H9 (cell line): ENCODE results near the gene TRIM21. TPM values are rescaled to one million over a fixed set of nuclear protein-coding genes. Genes with fewer than 3 reads are reported as not detected.

ENCODE experiments used
- DNase-seq: peaks from one replicate; pipeline ENCODE4 v3.0.0-alpha.2; 2017
- H2AFZ ChIP-seq: one replicate; pipeline ENCODE4 v1.6.1; 2013; ENCODE audit warnings: mild to moderate bottlenecking, low read length, control low read depth, moderate library complexity
- H2AK5ac ChIP-seq: 2 replicates; pipeline ENCODE4 v1.6.1; 2013; ENCODE audit warnings: low read length, control low read depth, mixed read lengths; ENCODE audit not compliant: insufficient read length
- H2BK120ac ChIP-seq: one replicate; pipeline ENCODE4 v1.6.1; 2013; ENCODE audit warnings: low read depth, mild to moderate bottlenecking, low read length, control low read depth, inconsistent platforms; ENCODE audit not compliant: poor library complexity, severe bottlenecking
- H2BK12ac ChIP-seq: 2 replicates; pipeline ENCODE4 v1.6.1; 2013; ENCODE audit warnings: low read length, control low read depth, mixed read lengths, low read depth; ENCODE audit not compliant: insufficient read length
- H2BK15ac ChIP-seq: 2 replicates; pipeline ENCODE4 v1.6.1; 2013; ENCODE audit warnings: low read depth, low read length, control low read depth
- H2BK20ac ChIP-seq: one replicate; pipeline ENCODE4 v1.6.1; 2013; ENCODE audit warnings: low read depth, mild to moderate bottlenecking, low read length, control low read depth, inconsistent platforms; ENCODE audit not compliant: poor library complexity, severe bottlenecking
- H2BK5ac ChIP-seq: 2 replicates; pipeline ENCODE4 v1.6.1; 2013; ENCODE audit warnings: low read length, control low read depth, mixed read lengths; ENCODE audit not compliant: insufficient read length
- H3K14ac ChIP-seq: 2 replicates; pipeline ENCODE4 v1.6.1; 2013; ENCODE audit warnings: low read length, control low read depth; ENCODE audit not compliant: insufficient read depth
- H3K18ac ChIP-seq: 2 replicates; pipeline ENCODE4 v1.6.1; 2013; ENCODE audit warnings: low read depth, mild to moderate bottlenecking, mixed read lengths, low read length, control low read depth; ENCODE audit not compliant: insufficient read length
- H3K23ac ChIP-seq: 2 replicates; pipeline ENCODE4 v1.6.1; 2013; ENCODE audit warnings: low read length, control low read depth, mixed read lengths, low read depth; ENCODE audit not compliant: insufficient read length
- H3K23me2 ChIP-seq: 2 replicates; pipeline ENCODE4 v1.6.1; 2013; ENCODE audit warnings: low read depth, mild to moderate bottlenecking, mixed read lengths, low read length, control low read depth; ENCODE audit not compliant: insufficient read length, poor library complexity, severe bottlenecking
- H3K27ac ChIP-seq: 2 replicates; pipeline ENCODE4 v1.5.1; 2013; ENCODE audit warnings: low read length, control low read depth, mixed read lengths, low read depth; ENCODE audit not compliant: insufficient read length
- H3K27me3 ChIP-seq: 2 replicates; pipeline ENCODE4 v1.6.1; 2013; ENCODE audit warnings: low read length, control low read depth, inconsistent platforms; ENCODE audit not compliant: insufficient read depth
- H3K4ac ChIP-seq: 2 replicates; pipeline ENCODE4 v1.6.1; 2013; ENCODE audit warnings: low read depth, mild to moderate bottlenecking, control low read depth, inconsistent platforms, low read length, moderate library complexity
- H3K4me1 ChIP-seq: 2 replicates; pipeline ENCODE4 v1.6.1; 2013; ENCODE audit warnings: low read length, control low read depth, inconsistent platforms; ENCODE audit not compliant: insufficient read depth
- H3K4me2 ChIP-seq: 2 replicates; pipeline ENCODE4 v1.6.1; 2013; ENCODE audit warnings: low read length, control low read depth, mixed read lengths; ENCODE audit not compliant: insufficient read length, insufficient read depth
- H3K56ac ChIP-seq: 2 replicates; pipeline ENCODE4 v1.6.1; 2013; ENCODE audit warnings: low read depth, mild to moderate bottlenecking, mixed read lengths, low read length, control low read depth; ENCODE audit not compliant: insufficient read length
- H3K79me1 ChIP-seq: 2 replicates; pipeline ENCODE4 v1.6.1; 2013; ENCODE audit warnings: low read depth, mild to moderate bottlenecking, moderate library complexity, low read length, control low read depth, inconsistent platforms; ENCODE audit not compliant: insufficient read depth, poor library complexity, severe bottlenecking
- H3K79me2 ChIP-seq: 2 replicates; pipeline ENCODE4 v1.6.1; 2013; ENCODE audit warnings: low read length, control low read depth, inconsistent platforms; ENCODE audit not compliant: insufficient read depth
- H3K9ac ChIP-seq: 2 replicates; pipeline ENCODE4 v1.6.1; 2013; ENCODE audit warnings: low read length, control low read depth, mixed read lengths; ENCODE audit not compliant: insufficient read length; ENCODE audit errors: extremely low read depth
- H3K9me3 ChIP-seq: one replicate; pipeline ENCODE4 v1.6.1; 2013; ENCODE audit warnings: low read depth, low read length, inconsistent platforms; ENCODE audit not compliant: control insufficient read depth
- H3T11ph ChIP-seq: one replicate; pipeline ENCODE4 v1.6.1; 2013; ENCODE audit warnings: mild to moderate bottlenecking, low read length, control low read depth, inconsistent platforms
- H4K20me1 ChIP-seq: one replicate; pipeline ENCODE4 v1.6.1; 2013; ENCODE audit not compliant: control insufficient read depth, insufficient read length, insufficient read depth
- H4K5ac ChIP-seq: 2 replicates; pipeline ENCODE4 v1.6.1; 2013; ENCODE audit warnings: low read depth, mild to moderate bottlenecking, mixed read lengths, low read length, control low read depth; ENCODE audit not compliant: insufficient read length
- H4K8ac ChIP-seq: replicated peaks from 2 replicates; pipeline ENCODE4 v1.6.1; 2013; ENCODE audit warnings: low read length, control low read depth, mixed read lengths, low read depth; ENCODE audit not compliant: insufficient read length
- H4K91ac ChIP-seq: 2 replicates; pipeline ENCODE4 v1.6.1; 2013; ENCODE audit warnings: low read depth, mild to moderate bottlenecking, moderate library complexity, mixed read lengths, low read length, control low read depth; ENCODE audit not compliant: insufficient read length
- H3K27ac Mint-ChIP-seq, 3 experiments: 2 replicates in 2 of 3; 3 replicates in 1 of 3; pipeline ENCODE4 v1.8.0; 2020 to 2021; ENCODE audit warnings: mixed read lengths in 3 of 3, mild to moderate bottlenecking in 1 of 3, moderate library complexity in 1 of 3
- H3K27me3 Mint-ChIP-seq: 2 replicates; pipeline ENCODE4 v1.8.0; 2021; ENCODE audit warnings: low read depth, mild to moderate bottlenecking, moderate library complexity, mixed read lengths
- H3K36me3 Mint-ChIP-seq, 3 experiments: 2 replicates in 2 of 3; 3 replicates in 1 of 3; pipeline ENCODE4 v1.8.0; 2020 to 2021; ENCODE audit warnings: low read depth in 3 of 3, mixed read lengths in 3 of 3; ENCODE audit not compliant: insufficient read depth in 1 of 3
- H3K4me1 Mint-ChIP-seq, 2 experiments: 2 replicates each; pipeline ENCODE4 v1.8.0; 2020; ENCODE audit warnings: mixed read lengths in 2 of 2
- H3K4me3 Mint-ChIP-seq, 2 experiments: 2 replicates in 1 of 2; 3 replicates in 1 of 2; pipeline ENCODE4 v1.8.0; 2020 to 2021; ENCODE audit warnings: mild to moderate bottlenecking in 2 of 2, mixed read lengths in 2 of 2, moderate library complexity in 1 of 2
- H3K9me3 Mint-ChIP-seq, 2 experiments: 2 replicates in 1 of 2; 3 replicates in 1 of 2; pipeline ENCODE4 v1.8.0; 2020; ENCODE audit warnings: mild to moderate bottlenecking in 2 of 2, mixed read lengths in 2 of 2, moderate library complexity in 1 of 2
- WGBS: extraction: QIAGEN DNeasy Blood & Tissue Kit; methylation state at CpG from one replicate; pipeline ENCODE4 v1.1.7; 2013; ENCODE audit warnings: missing lambda C conversion rate, low lambda C conversion rate, mixed read lengths; ENCODE audit not compliant: insufficient read length; ENCODE audit errors: extremely low coverage; 5-methylcytosine and 5-hydroxymethylcytosine counted together
- total RNA-seq: library from RNA; stranded (reverse); gene quantifications from 2 replicates; pipeline ENCODE4 v1.2.1, GENCODE V29; 2021
- TF ChIP-seq, protein P1 (sequence below): fragments of 200-600 bp; sonication (generic); conservative IDR thresholded peaks from 3 replicates; pipeline ENCODE4 v1.8.0; 2021; ENCODE audit warnings: antibody characterized with exemption, mild to moderate bottlenecking

The TRIM21 gene
- total RNA-seq, 1 experiment from 2014 or later = 15.1 TPM

DNA sequence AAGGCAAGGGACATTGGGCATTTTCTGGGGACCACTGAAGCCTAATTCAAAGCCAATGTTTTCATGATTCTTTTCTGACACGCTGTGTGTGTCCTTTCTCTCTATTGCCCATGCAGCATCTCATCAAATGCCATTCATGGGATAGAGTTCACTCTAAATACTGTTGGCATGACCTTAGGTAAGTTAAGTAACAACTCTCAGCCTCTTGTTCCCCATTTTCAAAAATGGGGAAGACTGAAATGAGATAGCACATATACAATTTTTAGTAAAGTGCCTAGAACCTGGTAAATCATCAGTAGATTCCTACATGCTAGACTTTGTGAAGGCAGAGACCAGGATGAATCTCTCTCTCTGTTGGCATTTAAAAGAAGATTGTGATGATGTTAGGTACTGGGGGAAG, 42.9 kb upstream of the TRIM21 start:
- no peak overlapping the region for H4K91ac ChIP-seq

More for the DNA sequence above, 42.9 kb upstream of the TRIM21 start:
- Histone ChIP-seq H3K56ac (no peak overlapping the region), H3K9ac (no peak overlapping the region), H4K8ac (no peak overlapping the region), H2BK120ac (no peak overlapping the region), H2BK12ac (no peak overlapping the region), H3K4ac (no peak overlapping the region), H3K18ac (no peak overlapping the region), H3K23ac (no peak overlapping the region), H3K27ac (no peak overlapping the region), H4K20me1 (no peaks in the 10 kb centered on the region), H2BK20ac (no peak overlapping the region), H3K27me3 (no peaks in the 10 kb centered on the region), H3T11ph (no peak overlapping the region), H4K5ac (no peak overlapping the region), H3K79me2 (no peaks in the 10 kb centered on the region), H2BK15ac (no peak overlapping the region), H3K79me1 (no peaks in the 10 kb centered on the region), H3K9me3 (no peaks in the 10 kb centered on the region), H3K4me2 (no peak overlapping the region), H3K4me1 (no peaks in the 10 kb centered on the region; the same call in none of the 2 replicates), H3K14ac (no peak overlapping the region), H2AFZ (no peak overlapping the region), H2AK5ac (no peak overlapping the region), H3K23me2 (no peaks in the 10 kb centered on the region), H2BK5ac (no peak overlapping the region)
- no peak overlapping the region for H3K27ac Mint-ChIP-seq
- no peak overlapping the region for H3K4me3 Mint-ChIP-seq
- no peaks in the 10 kb centered on the region for H3K36me3 Mint-ChIP-seq
- DNase-seq = no peak
- H3K27me3 Mint-ChIP-seq = no peaks in the 10 kb centered on the region
- TF ChIP-seq, protein P1, sequence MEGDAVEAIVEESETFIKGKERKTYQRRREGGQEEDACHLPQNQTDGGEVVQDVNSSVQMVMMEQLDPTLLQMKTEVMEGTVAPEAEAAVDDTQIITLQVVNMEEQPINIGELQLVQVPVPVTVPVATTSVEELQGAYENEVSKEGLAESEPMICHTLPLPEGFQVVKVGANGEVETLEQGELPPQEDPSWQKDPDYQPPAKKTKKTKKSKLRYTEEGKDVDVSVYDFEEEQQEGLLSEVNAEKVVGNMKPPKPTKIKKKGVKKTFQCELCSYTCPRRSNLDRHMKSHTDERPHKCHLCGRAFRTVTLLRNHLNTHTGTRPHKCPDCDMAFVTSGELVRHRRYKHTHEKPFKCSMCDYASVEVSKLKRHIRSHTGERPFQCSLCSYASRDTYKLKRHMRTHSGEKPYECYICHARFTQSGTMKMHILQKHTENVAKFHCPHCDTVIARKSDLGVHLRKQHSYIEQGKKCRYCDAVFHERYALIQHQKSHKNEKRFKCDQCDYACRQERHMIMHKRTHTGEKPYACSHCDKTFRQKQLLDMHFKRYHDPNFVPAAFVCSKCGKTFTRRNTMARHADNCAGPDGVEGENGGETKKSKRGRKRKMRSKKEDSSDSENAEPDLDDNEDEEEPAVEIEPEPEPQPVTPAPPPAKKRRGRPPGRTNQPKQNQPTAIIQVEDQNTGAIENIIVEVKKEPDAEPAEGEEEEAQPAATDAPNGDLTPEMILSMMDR = no peak
- no CpG with 5 or more reads among the region's 1 CpG for WGBS
- H3K9me3 Mint-ChIP-seq = no peaks in the 10 kb centered on the region
- peaks cover 6 to 15% of the 10 kb centered on the region in 2 experiments for H3K4me1 Mint-ChIP-seq
